NB4 (cell line): ENCODE results near the gene SANBR.

ENCODE experiments used
- DNase-seq: peaks from one replicate; pipeline ENCODE4 v3.0.0; 2010; ENCODE audit warnings: low read depth
- H3K4me3 ChIP-seq: one replicate; pipeline ENCODE4 v1.5.1; 2011; ENCODE audit warnings: mild to moderate bottlenecking, low read depth, low read length, moderate library complexity
- CTCF ChIP-seq: IDR thresholded peaks from one replicate; pipeline ENCODE4 v1.5.1; 2012; ENCODE audit warnings: low read depth, low read length
- MYC ChIP-seq: IDR thresholded peaks from 2 replicates; pipeline ENCODE4 v1.6.1; 2011; ENCODE audit warnings: low read depth, low read length
- POLR2A ChIP-seq: IDR thresholded peaks from 2 replicates; pipeline ENCODE4 v1.6.1; 2011; ENCODE audit warnings: mild to moderate bottlenecking; ENCODE audit not compliant: insufficient read length; ENCODE audit errors: extremely low read depth
- TF ChIP-seq, protein P1 (sequence below): IDR thresholded peaks from 2 replicates; pipeline ENCODE4 v1.6.1; 2011; ENCODE audit warnings: low read depth, low read length

SANBR gene

GRCh38 chr2:61042807-61043206 lies 22.9 kb upstream of the SANBR start:
- no peak overlapping the region for H3K4me3 ChIP-seq
- TF ChIP-seq MYC (no peak), POLR2A (no peak), CTCF (no peak)
- TF ChIP-seq, protein P1, sequence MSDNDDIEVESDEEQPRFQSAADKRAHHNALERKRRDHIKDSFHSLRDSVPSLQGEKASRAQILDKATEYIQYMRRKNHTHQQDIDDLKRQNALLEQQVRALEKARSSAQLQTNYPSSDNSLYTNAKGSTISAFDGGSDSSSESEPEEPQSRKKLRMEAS: no peak
- DNase-seq: no peak

GRCh38 chr2:61044636-61045035 lies 21.0 kb upstream of the SANBR start:
- TF ChIP-seq CTCF: no peak
- TF ChIP-seq, protein P1: no peak
- no peak for TF ChIP-seq POLR2A
- no peak for TF ChIP-seq MYC
- peak; percentile 15 for DNase-seq
- H3K4me3 ChIP-seq: no peak overlapping the region

DNA sequence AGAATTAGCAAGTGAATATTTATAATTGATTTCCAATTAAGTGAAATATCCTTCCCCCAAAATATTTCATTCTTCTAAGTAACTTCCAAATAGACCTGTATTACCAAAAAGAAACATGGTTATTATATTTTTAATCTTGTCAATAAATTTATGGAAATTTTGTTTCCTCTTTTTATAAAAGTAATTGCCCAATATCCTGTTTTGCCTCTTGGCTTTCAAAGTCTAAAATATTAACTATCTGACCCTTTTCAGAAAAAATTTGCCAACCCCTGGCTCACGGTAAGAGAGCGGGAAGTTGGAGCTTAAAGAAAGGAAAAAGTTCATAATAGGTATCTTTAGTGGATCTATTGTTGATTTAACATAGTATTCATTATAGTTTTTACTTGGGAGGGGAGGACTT lies 20.4 kb upstream of the SANBR start:
- TF ChIP-seq CTCF (no peak), MYC (no peak), POLR2A (no peak)
- TF ChIP-seq, protein P1: no peak
- no peak for DNase-seq

DNA sequence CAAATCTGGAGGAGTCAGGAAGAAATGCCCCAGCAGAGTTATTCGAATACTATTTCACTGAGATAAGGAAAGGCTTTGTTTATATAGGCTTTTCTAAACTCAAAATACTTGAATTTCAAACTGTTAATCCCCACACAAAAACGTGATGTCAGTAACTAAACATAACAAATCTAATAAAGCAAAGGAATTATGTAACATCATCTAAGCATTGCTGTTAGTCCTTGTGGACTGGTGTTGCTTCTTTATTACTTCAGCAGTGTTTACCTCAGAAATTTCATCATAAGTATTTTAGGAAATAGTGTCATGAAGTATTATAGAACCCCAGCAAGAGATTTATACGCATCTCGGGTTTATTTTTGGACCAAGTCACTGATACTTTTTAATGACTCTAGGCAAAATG lies 19.7 kb upstream of the SANBR start:
- no peak for DNase-seq
- no peak overlapping the region for H3K4me3 ChIP-seq
- TF ChIP-seq MYC: no peak
- TF ChIP-seq, protein P1: no peak
- TF ChIP-seq POLR2A: no peak
- TF ChIP-seq CTCF: no peak

More for the DNA sequence above, 20.4 kb upstream of the SANBR start:
- no peak overlapping the region for H3K4me3 ChIP-seq

DNA sequence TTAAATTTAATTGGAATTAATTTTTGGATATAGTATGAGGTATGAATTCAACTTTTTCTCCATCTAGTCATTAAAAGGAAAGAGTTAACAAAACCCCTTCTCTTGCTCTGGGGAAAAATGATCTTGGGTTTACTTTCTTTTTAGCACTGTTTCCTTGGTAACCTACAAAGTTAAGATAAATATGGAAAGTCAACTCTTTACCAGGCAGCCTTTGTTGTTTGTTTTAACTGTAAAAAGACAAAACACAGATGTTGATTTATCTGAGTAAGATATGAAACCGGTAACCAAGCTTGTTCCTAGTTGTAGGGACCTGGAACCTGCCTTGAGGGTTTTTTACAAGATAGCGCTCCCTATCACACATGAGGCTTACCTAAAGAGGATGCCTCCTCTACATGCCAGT lies 10.1 kb upstream of the SANBR start:
- no peak for TF ChIP-seq CTCF
- TF ChIP-seq, protein P1: no peak
- no peak for TF ChIP-seq MYC
- TF ChIP-seq POLR2A: no peak
- H3K4me3 ChIP-seq: no peak overlapping the region
- no peak for DNase-seq

- no peak for DNase-seq
- H3K4me3 ChIP-seq: no peak overlapping the region
- no peak for TF ChIP-seq POLR2A
- TF ChIP-seq MYC: no peak
- TF ChIP-seq, protein P1: no peak
- no peak for TF ChIP-seq CTCF
Observed at GRCh38 chr2:61057562-61057961, 8.1 kb upstream of the SANBR start.
